HG02852 (cell line): ENCODE measurements around the gene VCY.
"Not testable (repeated sequence)": the region's sequence is repeated elsewhere in the genome, so short reads cannot be mapped to it uniquely, and the experiment has no call there.

Source experiments
- ATAC-seq: cut with Tn5 transposase; IDR thresholded peaks from one replicate; pipeline ENCODE4 v1.9.1; 2021; ENCODE audit warnings: mild to moderate bottlenecking, moderate library complexity; ENCODE audit not compliant: unreplicated experiment

VCY gene

DNA sequence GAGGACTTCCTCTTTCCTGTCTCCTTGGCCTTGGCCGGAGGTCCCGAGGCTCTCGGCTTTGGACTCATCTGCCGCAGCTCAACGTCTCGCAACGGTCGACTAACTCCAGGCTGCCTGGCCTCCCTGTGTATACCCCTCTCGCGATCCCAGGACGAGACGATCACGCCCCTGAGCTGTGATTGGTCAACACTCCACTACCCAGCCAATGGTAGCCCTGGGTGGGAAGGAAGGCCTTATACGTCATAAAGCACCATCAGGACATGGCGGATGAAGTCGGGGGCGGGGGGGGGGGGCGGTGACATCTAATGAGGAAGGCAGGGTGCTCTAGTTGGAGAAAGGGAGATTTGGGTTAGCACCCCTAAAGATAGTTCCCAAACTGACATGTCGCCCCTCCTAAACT, at the start of gene VCY:
Gene VCY, minus strand, starts transcription at position 101 of the 400 bp plus-strand sequence. Its CDS starts 33 bp downstream, at position 68.
- not testable (repeated sequence) for ATAC-seq

DNA sequence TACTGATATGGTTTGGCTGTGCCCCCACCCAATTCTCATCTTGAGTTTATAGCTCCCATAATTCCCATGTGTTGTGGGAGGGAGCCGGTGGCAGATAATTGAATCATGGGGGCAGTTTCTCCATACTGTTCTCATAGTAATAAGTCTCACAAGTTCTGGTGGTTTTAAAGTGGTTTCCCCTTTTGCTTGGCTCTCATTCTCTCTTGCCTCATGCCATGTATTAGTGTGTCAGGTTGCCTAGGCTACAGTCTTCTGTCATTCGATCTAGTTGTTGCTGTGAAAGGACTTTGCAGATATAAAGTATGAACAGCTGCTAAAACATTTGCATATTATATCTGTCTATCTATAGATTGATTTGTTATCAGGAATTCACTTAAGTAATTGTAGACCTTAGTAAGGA, 44.1 kb upstream of the VCY start:
- not testable (repeated sequence) for ATAC-seq

DNA sequence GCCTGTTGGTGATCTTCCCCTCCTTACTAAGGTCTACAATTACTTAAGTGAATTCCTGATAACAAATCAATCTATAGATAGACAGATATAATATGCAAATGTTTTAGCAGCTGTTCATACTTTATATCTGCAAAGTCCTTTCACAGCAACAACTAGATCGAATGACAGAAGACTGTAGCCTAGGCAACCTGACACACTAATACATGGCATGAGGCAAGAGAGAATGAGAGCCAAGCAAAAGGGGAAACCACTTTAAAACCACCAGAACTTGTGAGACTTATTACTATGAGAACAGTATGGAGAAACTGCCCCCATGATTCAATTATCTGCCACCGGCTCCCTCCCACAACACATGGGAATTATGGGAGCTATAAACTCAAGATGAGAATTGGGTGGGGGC, 25.6 kb upstream of the VCY start:
- not testable (repeated sequence) for ATAC-seq

DNA sequence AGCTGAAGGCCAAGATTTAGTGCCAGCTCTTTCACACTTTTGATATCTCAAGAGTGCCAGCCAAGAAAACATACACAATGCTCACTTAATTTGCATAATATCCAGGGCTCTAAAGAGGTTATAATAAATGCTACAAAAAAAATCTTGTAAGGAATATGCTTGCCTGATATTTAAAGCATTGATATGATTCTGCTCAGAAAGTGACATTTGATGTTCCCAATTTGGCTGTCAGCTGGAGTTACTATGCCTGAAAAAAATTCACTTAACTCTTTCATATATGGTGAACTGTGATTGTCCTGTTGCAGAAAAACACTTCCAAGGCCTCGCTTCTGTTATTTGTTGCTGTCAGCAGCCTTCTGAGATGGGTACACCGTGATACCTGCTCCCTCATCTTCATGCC, 43.9 kb downstream of the VCY start:
- ATAC-seq: not testable (repeated sequence)
